Measurements from ENCODE around the gene PKD1L1.
"Not testable (repeated sequence)": the region's sequence is repeated elsewhere in the genome, so short reads cannot be mapped to it uniquely, and the experiment has no call there.

PKD1L1 gene

GRCh38 chr7:47956220-47956619, 8.0 kb upstream of the PKD1L1 start:
- DNase-seq (ENCODE audit: low read depth), result no peak

GRCh38 chr7:47954231-47954911, 6.1 kb upstream of the PKD1L1 start:
- peak; percentile 19 for DNase-seq (ENCODE audit: low read depth)

- DNase-seq (ENCODE audit: low read depth), result no peak
Measured at GRCh38 chr7:47953822-47954221, 5.6 kb upstream of the PKD1L1 start.

GRCh38 chr7:47952224-47952623, 4.0 kb upstream of the PKD1L1 start:
- DNase-seq (ENCODE audit: low read depth), result no peak

- no peak for DNase-seq (ENCODE audit: low read depth)
Measured at GRCh38 chr7:47951374-47951773, 3.1 kb upstream of the PKD1L1 start.

GRCh38 chr7:47950714-47951113, 2.4 kb upstream of the PKD1L1 start:
- no peak for DNase-seq (ENCODE audit: low read depth)

GRCh38 chr7:47949703-47950102, 1.4 kb upstream of the PKD1L1 start:
- no peak for DNase-seq (ENCODE audit: low read depth)

- no peak for DNase-seq (ENCODE audit: low read depth)
Measured at GRCh38 chr7:47947355-47947749, 914 bp downstream of the PKD1L1 start.

GRCh38 chr7:47946581-47947354, 1.5 kb downstream of the PKD1L1 start:
- DNase-seq (ENCODE audit: low read depth), result no peak

- peak; percentile 79 for DNase-seq (ENCODE audit: low read depth)
Measured at GRCh38 chr7:47945261-47946015, 2.8 kb downstream of the PKD1L1 start.

GRCh38 chr7:47944536-47945260, 3.6 kb downstream of the PKD1L1 start:
- no peak for DNase-seq (ENCODE audit: low read depth)

- peak; percentile 17 for DNase-seq (ENCODE audit: low read depth)
Measured at GRCh38 chr7:47943676-47944474, 4.4 kb downstream of the PKD1L1 start.

GRCh38 chr7:47942651-47943050, 5.6 kb downstream of the PKD1L1 start:
- not testable (repeated sequence) for DNase-seq (ENCODE audit: low read depth)

- no peak for DNase-seq (ENCODE audit: low read depth)
Measured at GRCh38 chr7:47942132-47942531, 6.1 kb downstream of the PKD1L1 start.

- DNase-seq (ENCODE audit: low read depth), result peak; percentile 92
Measured at GRCh38 chr7:47941136-47941844, 7.0 kb downstream of the PKD1L1 start.

- peak; percentile 65 for DNase-seq (ENCODE audit: low read depth)
Measured at GRCh38 chr7:47940088-47941013, 7.9 kb downstream of the PKD1L1 start.

GRCh38 chr7:47939425-47940036, 8.7 kb downstream of the PKD1L1 start:
- DNase-seq (ENCODE audit: low read depth), result no peak

- DNase-seq (ENCODE audit: low read depth), result peak; percentile 26
Measured at GRCh38 chr7:47938574-47939165, 9.6 kb downstream of the PKD1L1 start.

Data from ELR (cell line).